K562 (cell line): ENCODE measurements around the gene PDE4D. TPM values are rescaled to one million over a fixed set of nuclear protein-coding genes. Genes with fewer than 3 reads are reported as not detected.

Source experiments
- ATAC-seq: fragments of 200-7000 bp; cut with Tn5 transposase; 3 replicates; pipeline ENCODE4 v1.9.1; 2020; ENCODE audit warnings: moderate library complexity
- BruUV-seq: library from RNA; stranded (reverse); fragments of 400-500 nt; replicated peaks from 2 replicates; lab custom pipeline; 2021; lab: Mats Ljungman, UMichigan
- CTCF ChIA-PET: fragments of 300-600 bp; formaldehyde crosslinking; extraction: SDS; loops from one replicate; lab custom pipeline; 2021; ENCODE audit warnings: low intra/inter-chr PET ratio; lab: Yijun Ruan, JAX
- POLR2A ChIA-PET: fragments of 300-600, 350-650 bp; sonication (Branson Sonifier 250); formaldehyde crosslinking; extraction: SDS; loops from one replicate; lab custom pipeline; 2021; ENCODE audit warnings: antibody characterized with exemption, inconsistent platforms; lab: Yijun Ruan, JAX
- DNase-seq, 4 experiments: peaks; one replicate each; pipeline versions ENCODE4 v3.0.0 to v3.0.0-alpha.2; 2011 to 2018; ENCODE audit warnings: low spot score in 3 of 4, mixed read lengths in 3 of 4; ENCODE audit errors: extremely low read depth in 1 of 4
- FAIRE-seq: peaks from 2 replicates; lab custom pipeline; 2011; peaks lifted over from hg19 to GRCh38; lab: Jason Lieb, UNC
- H2AFZ ChIP-seq: 2 replicates; pipeline ENCODE4 v1.6.0; 2011; ENCODE audit warnings: low read depth, low read length, control low read depth, inconsistent platforms
- H3K27ac ChIP-seq: fragments of 200-600 bp; 3 replicates; pipeline ENCODE4 v1.8.0; 2011; ENCODE audit warnings: low read depth, mild to moderate bottlenecking, control low read depth, inconsistent platforms, low read length, moderate library complexity, mixed read lengths; ENCODE audit errors: extremely low read depth
- H3K27me3 ChIP-seq, 2 experiments: fragments of 300-600 bp in 1 of 2; 2 replicates in 1 of 2; 3 replicates in 1 of 2; pipeline versions ENCODE4 v1.6.0 to v1.8.0; 2011; ENCODE audit warnings: inconsistent platforms in 2 of 2, low read length in 2 of 2, mild to moderate bottlenecking in 1 of 2, mixed read lengths in 1 of 2, moderate library complexity in 1 of 2; ENCODE audit not compliant: control insufficient read depth in 2 of 2, insufficient read depth in 2 of 2
- H3K36me3 ChIP-seq: fragments of 300-600 bp; 3 replicates; pipeline ENCODE4 v1.8.0; 2011; ENCODE audit warnings: mild to moderate bottlenecking, low read length, inconsistent platforms; ENCODE audit not compliant: control insufficient read depth, insufficient read depth
- H3K4me1 ChIP-seq, 2 experiments: fragments of 200-600 bp in 1 of 2; replicated peaks in 1 of 2; 2 replicates in 1 of 2; 3 replicates in 1 of 2; pipeline versions ENCODE4 v1.5.1 to v1.8.0; 2011; ENCODE audit warnings: inconsistent platforms in 2 of 2, low read length in 2 of 2, mild to moderate bottlenecking in 1 of 2, mixed read lengths in 1 of 2, moderate library complexity in 1 of 2; ENCODE audit not compliant: control insufficient read depth in 2 of 2, insufficient read depth in 2 of 2
- H3K4me2 ChIP-seq: 2 replicates; pipeline ENCODE4 v1.6.1; 2011; ENCODE audit warnings: low read length, control low read depth, inconsistent platforms, mixed read lengths; ENCODE audit not compliant: insufficient read depth
- H3K4me3 ChIP-seq: fragments of 200-600 bp; sonication (generic), shearing (Covaris generic); 2 replicates; pipeline ENCODE4 v1.5.1; 2016; ENCODE audit warnings: control low read depth, inconsistent platforms
- H3K79me2 ChIP-seq: fragments of 200-600 bp; 3 replicates; pipeline ENCODE4 v1.8.0; 2011; ENCODE audit warnings: low read length, inconsistent platforms; ENCODE audit not compliant: control insufficient read depth, insufficient read depth
- H3K9ac ChIP-seq, 2 experiments: 2 replicates each; pipeline versions ENCODE4 v1.6.0 to v1.6.1; 2011; ENCODE audit warnings: low read depth in 2 of 2, low read length in 2 of 2, control low read depth in 1 of 2, inconsistent platforms in 1 of 2, mild to moderate bottlenecking in 1 of 2, mixed read lengths in 1 of 2; ENCODE audit not compliant: insufficient read depth in 1 of 2
- H3K9me1 ChIP-seq: one replicate; pipeline ENCODE4 v1.6.0; 2011; ENCODE audit warnings: inconsistent platforms, mild to moderate bottlenecking, low read length, moderate library complexity; ENCODE audit not compliant: control insufficient read depth, insufficient read depth
- H3K9me3 ChIP-seq: replicated peaks from 2 replicates; pipeline ENCODE4 v1.5.1; 2011; ENCODE audit warnings: low read depth, low read length, inconsistent platforms; ENCODE audit not compliant: control insufficient read depth, insufficient read depth
- H4K20me1 ChIP-seq: replicated peaks from 2 replicates; pipeline ENCODE4 v1.6.1; 2011; ENCODE audit warnings: low read length, inconsistent platforms, mixed read lengths; ENCODE audit not compliant: control insufficient read depth, insufficient read depth
- CXXC5 ChIP-seq: fragments of 250-450 bp; sonication (Bioruptor Pico); IDR thresholded peaks from 2 replicates; pipeline ENCODE4 v1.8.0; 2022; ENCODE audit warnings: inconsistent platforms, mild to moderate bottlenecking, moderate library complexity
- FOXA3 ChIP-seq, 2 experiments: fragments of 450-650 bp in 1 of 2; sonication (generic) in 1 of 2; formaldehyde crosslinking; IDR thresholded peaks in 1 of 2; conservative IDR thresholded peaks in 1 of 2; 2 replicates each; pipeline versions ENCODE4 v1.4.0 to v1.8.0; 2020 to 2022; ENCODE audit warnings: mild to moderate bottlenecking in 2 of 2, missing genetic modification reagents in 1 of 2
- HNRNPL ChIP-seq: fragments of 200-400 bp; formaldehyde crosslinking; IDR thresholded peaks from 2 replicates; pipeline ENCODE4 v1.6.1; 2017; ENCODE audit warnings: low read depth, mild to moderate bottlenecking, low read length
- KLF13 ChIP-seq: fragments of 450-650 bp; IDR thresholded peaks from 2 replicates; pipeline ENCODE4 v1.6.1; 2016; ENCODE audit warnings: missing genetic modification characterization, low read depth, mild to moderate bottlenecking, missing compliant biosample characterization, moderate library complexity, borderline replicate concordance
- PCBP2 ChIP-seq: fragments of 200-400 bp; formaldehyde crosslinking; IDR thresholded peaks from 2 replicates; pipeline ENCODE4 v1.6.1; 2018; ENCODE audit warnings: low read length, low read depth, mild to moderate bottlenecking, moderate library complexity; ENCODE audit not compliant: poor library complexity, severe bottlenecking
- SMARCE1 ChIP-seq: fragments of 450-650 bp; IDR thresholded peaks from 2 replicates; pipeline ENCODE4 v1.7.1; 2016; ENCODE audit warnings: mild to moderate bottlenecking
- SRF ChIP-seq, 2 experiments: fragments of 250-450, 450-650 bp in 1 of 2; sonication (Bioruptor Pico) in 1 of 2; sonication (generic) in 1 of 2; formaldehyde crosslinking; IDR thresholded peaks; 2 replicates each; pipeline versions ENCODE4 v1.5.0 to v1.5.1; 2020 to 2022; ENCODE audit warnings: mild to moderate bottlenecking in 1 of 2, missing genetic modification reagents in 1 of 2
- ZNF436 ChIP-seq: fragments of 250-450, 450-650 bp; sonication (Bioruptor Pico); formaldehyde crosslinking; IDR thresholded peaks from 2 replicates; pipeline ENCODE4 v1.7.0; 2020; ENCODE audit warnings: mild to moderate bottlenecking
- ZNF57 ChIP-seq: fragments of 450-650 bp; formaldehyde crosslinking; IDR thresholded peaks from 2 replicates; pipeline ENCODE4 v1.4.0; 2020; ENCODE audit warnings: mild to moderate bottlenecking, moderate library complexity
- WGBS: fragments of 100-300 bp; shearing (Covaris generic); methylation state at CpG from one replicate; pipeline ENCODE4 v1.1.6; 2016; ENCODE audit warnings: low coverage, mixed read lengths; ENCODE audit not compliant: insufficient coverage; ENCODE audit errors: missing lambda C conversion rate; 5-methylcytosine and 5-hydroxymethylcytosine counted together
- in situ Hi-C: fragments of 300-500 bp; cut with MboI; formaldehyde crosslinking; loops from 4 replicates; pipeline ENCODE4 v1.15.0; 2018; ENCODE audit warnings: inconsistent platforms, mixed read lengths
- intact Hi-C: fragments of 100-400 bp; cut with micrococcal nuclease; formaldehyde crosslinking; loops from 2 replicates; pipeline ENCODE4 v1.14.2; 2022
- polyA plus RNA-seq, 8 experiments: library from polyadenylated mRNA; depleted of rRNA in 4 of 8; stranded (reverse) in 5 of 8; unstranded in 3 of 8; fragments of >200 nt; fragmentation: Nextera tagmentation in 2 of 8; fragmentation: Illumina TruSeq in 1 of 8; extraction: Ambion mirVana in 2 of 8; extraction: Trizol in 1 of 8; gene quantifications; 2 replicates each; pipeline versions ENCODE4 v1.2.1 to v1.2.3, GENCODE V29; 2011 to 2014; ENCODE audit warnings: inconsistent platforms in 1 of 8, missing spikeins in 1 of 8
- total RNA-seq, 7 experiments: library from RNA; depleted of rRNA in 6 of 7; stranded (reverse); fragments of >200 nt in 6 of 7; fragmentation: Illumina TruSeq in 2 of 7; extraction: Trizol in 2 of 7; gene quantifications; 2 replicates each; pipeline versions ENCODE4 v1.2.1 to v1.2.3, GENCODE V29; 2011 to 2021; ENCODE audit warnings: low replicate concordance in 1 of 7

Gene PDE4D
- total and polyA plus RNA-seq, 9 of the 15 experiments (the other 6 are each of a cell fraction or from before 2014, with no cell fraction given) = 0.04 to 0.46 (median 0.13) TPM

DNA sequence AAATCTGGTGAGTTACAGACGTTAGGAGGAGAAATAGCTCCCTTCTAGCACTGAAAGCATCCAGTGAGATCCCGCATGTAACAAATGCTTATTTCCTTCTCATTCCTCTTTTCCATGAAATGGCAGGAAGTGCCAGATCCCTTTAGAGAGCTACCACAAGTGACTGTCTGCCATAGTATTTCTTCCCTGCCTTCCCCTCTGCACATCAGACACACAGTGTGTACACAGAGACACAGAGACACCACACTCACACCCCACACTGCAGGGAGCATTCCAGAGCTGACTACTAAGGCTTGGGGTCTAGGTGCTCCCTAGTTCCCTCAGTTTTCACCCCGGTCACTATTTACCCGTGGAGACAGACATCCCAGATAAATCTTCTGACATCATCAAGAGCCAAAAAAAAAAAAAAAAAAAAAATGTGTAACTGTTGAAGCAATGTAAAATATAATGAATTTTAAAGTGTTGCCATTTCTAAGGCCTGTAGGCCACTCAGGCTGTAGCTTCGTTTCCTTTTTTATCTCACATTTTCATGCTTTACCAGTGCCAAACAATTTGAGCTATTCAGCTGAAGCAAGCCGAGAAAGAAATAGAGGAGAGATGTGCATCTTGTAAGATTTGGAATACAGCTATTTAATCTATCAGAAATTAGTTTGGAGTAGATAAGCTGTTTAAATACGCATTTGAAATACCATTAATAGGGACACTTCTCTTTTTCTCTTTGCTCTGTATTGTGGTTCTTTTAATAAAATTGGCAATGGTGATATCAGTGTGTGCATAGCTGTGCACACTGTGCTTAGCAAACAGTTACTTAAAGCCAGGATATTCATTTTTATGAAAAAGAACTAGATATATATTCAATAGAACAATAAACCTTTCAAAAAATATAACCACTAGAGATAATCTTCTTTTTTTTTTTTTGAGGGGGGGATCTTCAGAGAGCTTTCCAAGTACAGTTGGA is 405.5 kb downstream of the PDE4D start:
- H3K27me3 ChIP-seq = no peaks in the 10 kb centered on the region
- ChIA-PET POLR2A (no interaction called here), CTCF (no interaction called here)
- H3K27ac ChIP-seq = no peak overlapping the region
- DNase-seq (no peak), FAIRE-seq (no peak), ATAC-seq (no peak)
- TF ChIP-seq SMARCE1 = no peak
- no peak for TF ChIP-seq CXXC5 (CRISPR knock-in tag)
- no peak for TF ChIP-seq ZNF436 (CRISPR knock-in tag)
- TF ChIP-seq HNRNPL = no peak
- TF ChIP-seq ZNF57 (CRISPR knock-in tag) = no peak
- no peak for TF ChIP-seq PCBP2
- TF ChIP-seq SRF (CRISPR knock-in tag; IDR thresholded peaks at IDR 0.05) = no peak
- no peak for TF ChIP-seq KLF13 (tag)
- TF ChIP-seq FOXA3 (CRISPR knock-in tag; conservative IDR thresholded peaks at IDR 0.05 in 1 of 2, IDR thresholded peaks at IDR 0.05 in 1 of 2) = no peak
- no peak overlapping the region for H3K9ac ChIP-seq
- no peak overlapping the region for H3K4me2 ChIP-seq
- H3K36me3 ChIP-seq = no peaks in the 10 kb centered on the region
- H3K9me1 ChIP-seq = no peaks in the 10 kb centered on the region
- no peak overlapping the region for H3K4me3 ChIP-seq
- no peaks in the 10 kb centered on the region for H3K79me2 ChIP-seq
- in situ Hi-C loops = no loop called here
- H2AFZ ChIP-seq = no peak overlapping the region
- BruUV-seq = no TSS peak
- 0% methylated on average over 7 of the region's 7 CpGs for WGBS
- H3K9me3 ChIP-seq = no peaks in the 10 kb centered on the region
- intact Hi-C loops = no loop called here
- no peaks in the 10 kb centered on the region for H4K20me1 ChIP-seq
- no peaks in the 10 kb centered on the region for H3K4me1 ChIP-seq
